Body of pancreas (tissue), 4 donors: ENCODE results near the gene NKD1.

Experiments
- CTCF ChIP-seq, 7 experiments: fragments of 450-650 bp in 4 of 7; fragments of 200-600 bp in 3 of 7; sonication (generic) in 3 of 7; IDR thresholded peaks; one replicate each; pipeline ENCODE4 v1.5.1; 2016 to 2019; ENCODE audit warnings: antibody characterized with exemption in 7 of 7
- POLR2A ChIP-seq, 3 donors: fragments of 450-650 bp; IDR thresholded peaks; one replicate each; pipeline ENCODE4 v1.6.1; 2016; ENCODE audit warnings: antibody characterized with exemption in 3 of 3, mild to moderate bottlenecking in 2 of 3

- TF ChIP-seq POLR2A (IDR thresholded peaks at IDR 0.05) (no peak), CTCF (IDR thresholded peaks at IDR 0.05) (no peak)
Measured at GRCh38 chr16:50519602-50520001, 28.6 kb upstream of the NKD1 start.
